Esophagus squamous epithelium (tissue), 4 donors: ENCODE measurements around the gene TLDC2.

Experiments used
- CTCF ChIP-seq, 6 experiments: fragments of 450-650 bp in 4 of 6; fragments of 200-600 bp in 2 of 6; sonication (generic) in 2 of 6; IDR thresholded peaks; one replicate each; pipeline ENCODE4 v1.5.1; 2016 to 2019; ENCODE audit warnings: antibody characterized with exemption in 6 of 6, mild to moderate bottlenecking in 4 of 6, moderate library complexity in 4 of 6
- POLR2A ChIP-seq, 4 donors: fragments of 450-650 bp; IDR thresholded peaks; one replicate each; pipeline ENCODE4 v1.6.1; 2017; ENCODE audit warnings: antibody characterized with exemption in 4 of 4, mild to moderate bottlenecking in 4 of 4, moderate library complexity in 3 of 4

- TF ChIP-seq POLR2A (IDR thresholded peaks at IDR 0.05): no peak
- TF ChIP-seq CTCF (IDR thresholded peaks at IDR 0.05): no peak
Measured at GRCh38 chr20:36885356-36885755, 9.4 kb downstream of the TLDC2 start.
